GM08714 (cell line): ENCODE data around the gene FASTK.
A peak's percentile ranks its signal among the peaks of the same experiment; 100 is the strongest.
"Not testable (repeated sequence)": the region's sequence is repeated elsewhere in the genome, so short reads cannot be mapped to it uniquely, and the experiment has no call there.

ENCODE experiments used
- H3K4me3 ChIP-seq: fragments of 200-500 bp; sonication (Bioruptor generic); 2 replicates; pipeline ENCODE4 v1.5.1; 2014; ENCODE audit warnings: mild to moderate bottlenecking, low read length, inconsistent platforms
- ZNF274 ChIP-seq: IDR thresholded peaks from 2 replicates; pipeline ENCODE4 v1.6.1; 2012; ENCODE audit warnings: mild to moderate bottlenecking, low read depth, low read length

FASTK gene

DNA sequence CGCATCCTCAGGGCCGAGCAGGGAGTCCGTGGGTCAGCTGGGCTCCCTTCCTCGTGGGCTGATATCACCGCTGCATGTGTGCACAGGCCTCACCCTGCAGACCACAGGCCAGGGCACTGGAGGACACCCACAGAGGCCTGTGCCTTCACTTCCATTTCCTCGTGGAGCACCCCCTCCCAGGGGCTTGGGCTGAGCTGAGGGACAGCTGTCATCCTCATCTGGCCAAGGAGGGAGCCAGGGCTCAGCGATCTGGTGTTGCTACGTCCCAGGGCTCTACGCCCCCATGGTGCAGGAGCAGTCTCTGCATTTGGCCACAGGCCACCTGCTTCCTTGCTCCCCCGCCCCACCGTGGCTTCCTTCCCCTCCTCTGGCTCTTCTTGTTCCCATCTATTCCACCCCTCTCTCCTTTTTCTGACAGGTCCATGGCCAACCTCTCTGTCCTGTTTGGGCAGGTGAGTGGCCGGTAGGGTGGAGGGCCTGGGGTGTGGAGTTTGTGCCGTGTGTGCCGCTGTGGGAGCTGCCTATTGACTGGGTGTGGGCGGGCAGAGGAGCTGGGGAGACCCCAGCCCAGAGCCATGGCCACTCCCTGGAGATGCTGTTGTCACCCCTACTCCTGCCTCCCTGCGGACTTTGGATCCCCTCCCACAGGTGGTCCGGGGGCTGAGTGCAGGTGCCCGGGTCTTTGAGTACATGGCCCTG is 40.6 kb downstream of the FASTK start:
- no peak overlapping the region for H3K4me3 ChIP-seq
- no peak for TF ChIP-seq ZNF274

DNA sequence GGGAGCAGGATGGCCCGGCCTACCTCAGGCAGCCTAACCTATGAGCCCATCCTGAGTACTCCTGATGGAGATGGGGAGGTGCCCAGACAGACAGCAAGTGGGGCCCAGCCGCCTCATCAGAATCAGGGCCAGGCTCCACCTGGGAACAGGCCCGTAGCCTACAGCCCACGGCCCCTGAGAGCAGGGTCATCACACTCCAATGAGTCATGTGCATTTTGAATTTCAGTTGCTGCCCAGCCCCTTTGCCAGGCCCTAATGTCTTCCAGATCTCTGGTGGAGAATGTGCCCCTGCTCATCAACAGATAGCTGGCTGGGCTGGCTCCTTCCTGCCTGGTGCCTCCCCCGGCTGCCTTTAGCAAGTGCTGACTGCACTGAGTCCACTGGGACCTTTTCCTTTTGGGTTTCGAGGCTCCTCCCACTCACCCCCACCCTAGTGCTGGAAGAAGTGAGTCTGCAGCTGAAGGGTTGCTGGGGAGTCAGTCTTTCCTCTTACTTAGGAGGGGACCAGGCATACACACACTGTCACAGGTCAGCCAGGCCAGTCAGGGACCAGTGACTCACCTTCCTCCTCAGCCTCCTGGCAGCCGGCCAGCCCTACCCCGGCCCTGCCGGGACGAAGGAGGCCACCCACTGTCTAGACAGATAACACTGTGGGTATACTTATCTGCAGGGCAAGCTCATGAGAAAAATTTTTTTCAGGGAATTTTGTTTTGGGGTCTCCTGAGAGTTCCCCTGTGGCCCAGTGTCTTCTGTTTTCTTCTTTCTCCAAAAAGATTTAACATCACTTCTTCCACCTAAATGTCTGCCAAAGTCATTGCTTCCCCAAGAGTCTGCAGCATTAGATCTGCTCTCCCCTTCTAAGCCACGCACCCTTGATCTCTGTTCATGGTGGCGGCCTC is 41.4 kb downstream of the FASTK start:
- no peak for TF ChIP-seq ZNF274
- H3K4me3 ChIP-seq = no peak overlapping the region

GRCh38 chr7:151035902-151036301 is 44.7 kb downstream of the FASTK start:
- TF ChIP-seq ZNF274 = no peak
- no peak overlapping the region for H3K4me3 ChIP-seq

- TF ChIP-seq ZNF274 = no peak
- H3K4me3 ChIP-seq = no peak overlapping the region
Measured at GRCh38 chr7:151035026-151035717, 45.4 kb downstream of the FASTK start.

GRCh38 chr7:151034312-151035025 is 46.1 kb downstream of the FASTK start:
- H3K4me3 ChIP-seq = no peak overlapping the region
- no peak for TF ChIP-seq ZNF274

GRCh38 chr7:151033864-151034249 is 46.8 kb downstream of the FASTK start:
- no peak overlapping the region for H3K4me3 ChIP-seq
- TF ChIP-seq ZNF274 = no peak

- TF ChIP-seq ZNF274 = no peak
- H3K4me3 ChIP-seq = no peak overlapping the region
Measured at GRCh38 chr7:151032936-151033863, 47.4 kb downstream of the FASTK start.

DNA sequence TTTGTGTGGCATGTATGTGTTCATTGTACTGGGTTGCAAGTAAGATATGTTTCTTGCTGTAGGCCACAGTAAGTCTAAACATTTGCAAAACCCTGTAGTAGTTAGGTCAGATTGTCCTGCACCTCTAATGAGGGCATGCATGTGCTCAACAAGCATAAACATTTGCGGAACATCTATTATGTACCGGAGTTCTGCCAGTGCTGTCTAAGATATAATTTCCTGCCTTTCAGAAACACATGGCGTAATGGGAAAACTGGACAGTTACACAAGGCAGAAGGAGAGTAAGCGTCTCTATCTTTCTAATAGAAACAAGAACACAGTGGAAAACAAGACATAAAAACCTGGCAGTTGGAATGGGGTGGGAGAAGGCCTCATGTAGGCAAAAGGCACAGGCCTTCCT is 49.6 kb downstream of the FASTK start:
- no peak for TF ChIP-seq ZNF274

GRCh38 chr7:151028948-151029501 is 51.6 kb downstream of the FASTK start:
- no peak for TF ChIP-seq ZNF274
- peak overlapping the region; percentile 64 for H3K4me3 ChIP-seq

More for the DNA sequence above, 49.6 kb downstream of the FASTK start:
- H3K4me3 ChIP-seq = no peak overlapping the region

DNA sequence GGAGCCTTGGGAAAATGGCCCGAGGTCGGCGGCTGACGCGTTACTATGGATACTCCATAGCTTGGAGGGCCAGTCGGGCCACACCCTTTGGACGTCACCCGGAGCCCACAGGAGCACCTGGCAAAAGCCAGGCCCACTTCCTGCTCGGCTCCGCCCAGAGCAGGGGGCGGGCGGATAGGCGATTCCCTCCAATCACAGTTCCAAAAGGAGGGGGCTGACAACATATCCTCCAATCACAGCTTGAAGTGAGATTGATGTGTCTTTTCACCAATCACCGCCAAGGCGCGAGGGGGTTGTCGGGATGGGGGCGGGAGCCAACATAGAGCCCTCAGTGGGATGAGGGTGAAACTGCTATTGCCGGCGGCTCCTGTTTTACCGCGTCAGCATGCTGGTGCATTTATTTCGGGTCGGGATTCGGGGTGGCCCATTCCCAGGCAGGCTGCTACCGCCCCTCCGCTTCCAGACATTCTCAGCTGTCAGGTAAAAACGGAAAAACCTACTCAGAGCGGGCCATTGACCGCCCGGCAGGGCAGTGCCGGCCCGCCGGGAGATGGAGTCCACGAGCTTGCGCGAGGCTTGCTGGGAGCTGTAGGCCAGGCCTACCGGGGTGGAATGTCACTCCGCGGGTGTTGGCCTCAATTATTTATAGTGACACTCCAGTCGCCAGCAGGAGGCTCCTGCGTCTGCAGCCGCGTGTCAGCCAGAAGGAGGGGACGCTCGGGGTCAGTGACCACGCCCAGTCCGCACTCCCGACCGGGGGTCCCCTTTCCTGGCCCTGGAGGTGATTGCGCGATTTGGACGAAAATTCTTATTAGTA is 52.3 kb downstream of the FASTK start, which contains the start of gene ABCB8:
Gene ABCB8, plus strand, starts transcription at position 320 of the 817 bp plus-strand sequence. Its CDS starts 66 bp downstream, at position 386.
- no peak for TF ChIP-seq ZNF274
- H3K4me3 ChIP-seq = peak within 1 kb of the TSS; percentile 65

DNA sequence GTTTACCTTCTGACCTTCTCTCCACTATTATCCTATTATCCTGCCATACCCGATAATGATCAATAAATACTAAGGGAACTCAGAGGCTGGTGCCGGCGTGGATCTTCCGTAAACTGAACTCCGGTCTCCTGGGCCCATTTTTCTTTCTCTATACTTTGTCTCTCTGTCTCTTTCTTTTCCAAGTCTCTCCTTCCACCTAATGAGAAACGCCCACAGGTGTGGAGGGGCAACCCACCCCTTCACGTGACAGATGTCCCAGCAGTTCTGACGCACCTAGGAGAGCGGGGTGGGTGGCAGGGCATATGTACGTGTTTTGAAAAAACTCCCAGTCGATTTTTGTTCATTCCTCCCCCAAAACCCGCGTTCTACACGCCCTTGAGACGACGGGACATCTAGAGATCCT is 52.9 kb downstream of the FASTK start:
- H3K4me3 ChIP-seq = peak overlapping the region; percentile 65; the same call in 1 of the 2 replicates

- H3K4me3 ChIP-seq = not testable (repeated sequence)
Measured at GRCh38 chr7:151026771-151027727, 53.6 kb downstream of the FASTK start.
